HG02623 (cell line): ENCODE measurements around the gene CYP46A1.
A peak's percentile ranks its signal among the peaks of the same experiment; 100 is the strongest.

Experiments used
- ATAC-seq: cut with Tn5 transposase; IDR thresholded peaks from one replicate; pipeline ENCODE4 v1.9.1; 2021; ENCODE audit warnings: moderate library complexity; ENCODE audit not compliant: unreplicated experiment

CYP46A1 gene

DNA sequence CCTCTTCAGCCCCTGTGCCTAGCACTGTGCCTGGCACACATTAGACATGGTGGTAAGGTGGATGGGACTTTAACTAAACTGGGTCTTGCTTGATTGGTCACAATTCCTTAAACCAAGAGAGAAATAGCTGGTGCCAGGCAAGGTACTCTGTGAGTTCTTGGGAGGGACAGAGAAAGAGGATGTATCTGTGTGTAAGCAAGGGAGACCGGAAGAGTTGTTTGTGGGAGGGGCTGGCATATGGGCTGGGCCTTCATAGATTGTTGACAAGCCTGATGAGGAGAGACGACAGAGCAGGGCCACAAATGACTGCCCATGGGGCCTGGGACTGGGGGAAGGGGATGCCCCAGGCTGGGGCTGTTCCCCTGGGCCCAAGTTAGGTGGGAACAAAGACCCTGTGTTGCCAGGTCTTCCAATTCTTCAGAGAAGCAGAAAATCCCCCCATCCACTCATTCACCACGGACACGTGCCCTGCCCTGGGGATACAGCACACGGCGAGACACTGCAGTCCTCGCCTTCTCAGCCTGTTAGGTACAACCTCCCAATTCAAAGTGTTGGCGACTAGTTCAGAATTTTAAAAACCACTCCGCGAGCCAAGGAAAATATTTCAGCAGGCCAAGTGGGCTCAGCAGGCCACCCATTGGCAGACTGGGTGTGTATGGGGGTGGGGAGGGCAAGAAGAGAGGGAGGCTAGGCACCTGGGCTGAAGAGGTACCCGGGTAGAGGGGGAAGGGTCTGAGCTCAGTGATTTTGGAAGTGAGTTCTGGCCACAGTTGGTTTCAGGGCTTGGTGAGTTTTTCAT, 11.4 kb upstream of the CYP46A1 start:
- no peak for ATAC-seq

- no peak for ATAC-seq
These were observed 10.6 kb upstream of the CYP46A1 start for GRCh38 chr14:99673305-99674063.

DNA sequence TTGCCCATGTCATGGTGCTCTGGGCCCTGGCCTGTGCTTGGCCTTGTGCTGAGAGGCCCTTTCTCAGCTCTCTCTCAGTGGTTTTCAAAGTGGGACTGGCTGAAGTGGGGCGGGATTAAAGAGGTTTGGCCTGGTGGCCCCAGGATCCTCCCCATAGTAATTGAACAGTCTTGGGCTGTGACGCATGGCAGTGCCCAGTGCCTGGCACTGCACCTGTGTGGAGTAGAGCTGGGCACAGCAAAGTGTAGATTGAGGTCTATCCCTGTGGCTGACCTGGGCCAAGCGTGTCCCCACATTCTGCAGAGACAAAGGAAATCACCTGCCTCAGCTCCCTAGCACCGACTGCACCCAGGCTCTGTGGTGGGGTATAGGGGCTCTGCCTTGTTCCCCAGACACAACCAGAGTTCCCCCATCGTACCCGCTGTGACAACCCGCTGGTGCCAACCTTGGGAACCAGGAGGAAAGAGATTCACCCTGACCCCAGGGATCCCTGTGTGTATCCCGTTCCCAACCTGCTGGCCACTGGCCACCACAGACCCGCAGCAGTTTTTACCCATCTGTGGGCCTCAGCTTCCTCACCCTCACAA, 9.9 kb upstream of the CYP46A1 start:
- ATAC-seq = no peak

- ATAC-seq = no peak
These were observed 9.2 kb upstream of the CYP46A1 start for GRCh38 chr14:99674776-99675381.

- no peak for ATAC-seq
These were observed 8.7 kb upstream of the CYP46A1 start for GRCh38 chr14:99675382-99675835.

DNA sequence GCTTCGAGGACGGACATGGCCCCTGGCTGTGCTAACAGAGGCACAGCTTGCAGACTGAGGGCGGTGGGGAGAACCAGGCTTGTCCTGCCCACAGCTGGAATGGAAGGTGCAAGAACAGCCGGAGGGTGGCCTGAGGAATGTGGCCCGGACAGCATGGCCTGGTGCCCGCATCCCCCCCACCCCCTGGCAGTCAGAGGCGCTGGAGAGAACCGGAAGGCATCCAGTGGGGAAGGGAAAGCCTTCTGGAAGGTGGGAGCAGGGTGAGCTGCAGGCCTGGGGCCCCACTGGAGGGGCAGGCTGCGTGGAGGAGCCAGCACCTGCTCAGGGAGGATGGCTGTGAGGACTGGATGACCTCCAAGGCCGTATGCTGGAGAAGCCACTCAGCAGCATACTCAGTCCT, 8.1 kb upstream of the CYP46A1 start:
- no peak for ATAC-seq

DNA sequence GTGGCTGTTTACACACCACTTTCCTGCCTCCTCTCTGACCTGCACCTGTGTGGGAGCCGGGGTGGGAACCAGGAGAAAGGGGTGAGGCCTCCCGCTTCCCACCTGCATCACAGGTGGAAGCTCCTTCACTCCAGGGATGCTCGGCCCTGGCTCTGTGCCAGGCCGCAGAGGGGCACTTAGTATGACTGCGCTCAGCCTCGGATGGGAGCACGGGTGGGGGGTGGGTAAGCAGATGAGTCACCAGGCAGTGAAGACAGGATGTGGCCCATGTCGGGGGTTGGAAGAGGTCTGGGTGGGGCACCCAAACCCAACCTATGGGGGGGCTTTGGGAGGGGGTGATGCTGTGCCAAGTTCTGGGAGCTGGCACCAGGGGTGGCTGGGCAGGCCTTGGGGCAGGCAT, 7.4 kb upstream of the CYP46A1 start:
- no peak for ATAC-seq

DNA sequence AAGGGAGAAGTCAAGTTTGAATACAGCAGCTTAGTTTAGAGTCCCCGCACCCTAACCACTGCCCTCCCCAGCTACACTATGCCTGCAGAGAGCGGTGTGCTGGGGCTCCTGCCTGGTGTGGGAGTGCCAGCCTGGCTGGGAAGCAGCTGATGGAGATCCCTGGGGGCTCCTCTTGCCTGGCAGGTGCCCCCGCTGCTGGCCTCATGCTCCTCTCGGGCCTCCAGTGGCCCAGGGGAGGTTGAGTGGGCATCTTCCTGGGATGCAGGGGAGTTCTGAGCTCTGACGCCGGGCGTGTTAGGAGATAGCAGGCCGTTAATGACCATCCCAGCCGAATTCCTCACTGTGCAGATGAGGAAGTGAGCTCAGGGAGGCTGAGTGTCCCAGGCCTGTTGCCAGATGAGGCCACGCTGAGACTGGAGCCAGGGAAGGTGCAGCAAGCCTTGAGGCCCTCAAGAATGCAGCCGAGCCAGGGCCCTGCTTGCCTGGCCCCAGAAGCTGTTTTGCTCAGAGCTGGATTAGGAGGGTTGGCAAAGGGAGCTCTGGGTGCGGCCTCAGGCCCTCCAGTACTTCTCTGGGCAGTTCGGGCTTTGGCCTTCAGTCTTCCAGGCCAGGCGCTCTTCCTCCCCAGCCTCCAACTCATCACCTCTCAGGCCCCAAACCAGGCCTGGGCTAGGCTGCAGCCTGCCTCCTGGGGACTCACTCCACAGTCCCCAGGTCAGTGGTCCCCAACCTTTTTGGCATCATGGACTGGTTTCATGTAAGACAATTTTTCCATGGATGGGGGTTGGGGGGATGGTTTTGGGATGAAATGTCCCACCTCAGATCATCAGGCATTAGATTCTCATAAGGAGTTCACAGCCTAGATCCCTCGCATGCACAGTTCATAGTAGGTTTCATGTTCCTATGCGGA, 6.6 kb upstream of the CYP46A1 start:
- no peak for ATAC-seq

- no peak for ATAC-seq
These were observed 5.9 kb upstream of the CYP46A1 start for GRCh38 chr14:99678198-99678597.

DNA sequence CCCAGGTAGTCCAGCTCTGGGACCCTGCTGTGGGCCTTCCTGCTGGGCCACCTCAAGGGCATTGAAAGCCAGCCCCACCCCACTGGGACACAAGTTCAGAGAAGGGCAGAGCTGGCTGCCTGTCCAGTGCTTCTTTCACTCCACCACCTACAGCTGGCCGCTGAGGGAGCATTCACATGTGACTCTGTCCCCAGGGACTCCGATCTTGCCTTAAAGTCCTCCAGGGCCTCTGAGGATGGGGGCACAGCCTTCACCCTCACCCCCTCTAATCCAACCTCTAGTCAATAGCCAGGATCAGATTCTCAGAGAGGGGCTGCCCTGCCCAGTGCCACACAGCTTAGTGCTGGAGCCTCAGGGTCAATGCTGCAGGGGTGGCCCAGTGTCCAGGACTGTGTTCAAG, 5.0 kb upstream of the CYP46A1 start:
- ATAC-seq = no peak

GRCh38 chr14:99679543-99679942, 4.6 kb upstream of the CYP46A1 start:
- no peak for ATAC-seq

DNA sequence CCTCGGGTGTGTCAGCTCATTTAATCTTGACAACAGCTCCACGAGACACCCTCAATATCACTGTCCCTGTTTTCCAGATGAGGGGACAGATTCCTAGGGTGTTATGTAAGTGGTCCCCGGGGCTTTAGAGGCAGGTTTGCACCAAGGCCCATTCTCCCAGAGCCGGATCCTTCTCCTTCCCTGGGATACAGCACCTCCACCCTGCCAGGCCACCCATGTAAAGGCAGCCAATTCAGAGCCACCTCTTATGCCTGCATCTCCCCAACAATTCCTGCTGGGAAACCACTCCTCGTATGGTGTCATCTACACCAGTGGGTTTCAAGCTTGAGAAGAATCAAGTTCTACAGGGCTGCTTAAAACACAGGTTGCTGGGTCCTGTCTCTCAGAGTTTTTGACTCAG, 4.1 kb upstream of the CYP46A1 start:
- no peak for ATAC-seq

DNA sequence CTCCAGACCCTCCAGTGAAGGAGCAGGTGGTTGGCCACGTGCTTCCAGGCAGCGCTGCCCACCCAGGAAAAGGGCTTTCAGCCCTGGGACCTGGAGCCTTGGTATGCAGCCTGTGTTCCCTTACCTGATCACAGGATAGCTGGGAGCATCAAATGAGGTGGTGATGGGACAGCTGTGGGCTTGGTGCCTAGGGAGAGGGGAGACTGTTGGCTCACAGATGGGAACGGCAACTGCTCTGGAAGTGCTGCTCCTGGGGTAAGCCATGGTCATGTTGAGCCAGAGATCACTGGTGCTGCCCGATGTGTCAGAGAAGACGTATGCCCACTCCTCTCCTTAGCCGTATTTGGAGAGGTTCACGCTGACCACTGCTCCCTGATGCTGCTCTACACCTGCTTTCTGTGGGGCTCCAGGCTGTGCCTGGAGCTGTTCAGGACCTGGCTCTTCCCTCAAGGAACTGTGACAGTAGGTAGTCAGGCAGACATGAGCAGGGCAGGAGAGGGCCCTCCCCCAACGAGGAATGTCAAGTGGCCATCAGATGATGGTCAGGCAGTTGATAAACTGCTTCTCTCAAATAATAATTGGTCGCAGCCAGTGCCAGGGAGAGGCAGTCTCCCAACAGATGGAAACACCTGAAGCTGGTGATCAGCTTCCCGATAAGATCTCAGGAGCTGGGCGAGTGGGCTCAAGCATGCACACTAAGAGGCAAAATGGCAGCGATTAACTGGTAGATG, 2.8 kb upstream of the CYP46A1 start:
- no peak for ATAC-seq

- no peak for ATAC-seq
These were observed 2.3 kb upstream of the CYP46A1 start for GRCh38 chr14:99681832-99682148.

DNA sequence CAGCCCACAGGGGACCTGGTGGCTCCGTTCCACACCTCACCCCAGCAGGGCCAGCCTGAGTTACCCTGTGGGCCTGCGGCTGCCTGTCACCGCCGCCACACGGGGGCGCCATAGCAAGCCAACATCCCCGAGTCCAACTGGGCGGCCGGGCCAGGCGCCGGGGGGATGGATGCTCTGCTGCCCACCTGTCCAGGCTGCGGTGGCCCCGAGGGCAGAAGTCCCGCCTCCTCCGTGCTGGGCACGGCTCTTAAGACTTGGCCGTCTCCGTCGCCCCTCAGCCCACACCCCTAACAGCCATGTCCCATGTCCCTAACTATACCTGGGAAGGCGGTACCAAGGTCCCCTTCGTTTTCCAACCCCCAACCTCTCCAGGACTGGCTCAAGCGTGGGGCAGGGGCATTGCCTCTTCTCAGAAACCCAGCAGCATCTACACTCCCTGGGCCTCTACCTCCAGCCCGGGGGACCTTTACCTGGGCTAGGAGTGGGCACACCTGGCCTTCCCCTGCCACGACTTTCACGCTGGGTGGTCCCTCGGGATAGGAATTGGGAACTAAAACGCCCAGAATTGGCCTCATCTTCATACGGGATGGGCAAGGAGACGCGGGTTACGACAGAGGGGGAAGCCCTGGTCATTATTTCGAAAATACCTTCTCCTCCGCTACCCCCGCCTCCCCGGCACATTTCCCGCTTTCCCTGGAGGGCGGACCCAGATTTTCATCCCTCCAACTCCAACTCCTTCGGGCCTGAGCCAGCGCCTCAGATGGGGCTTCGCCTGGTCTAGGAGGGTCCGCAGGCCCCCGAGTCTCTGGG, 1.1 kb upstream of the CYP46A1 start:
- ATAC-seq = no peak

GRCh38 chr14:99684410-99684934, 374 bp downstream of the CYP46A1 start:
- peak; percentile 19 for ATAC-seq

DNA sequence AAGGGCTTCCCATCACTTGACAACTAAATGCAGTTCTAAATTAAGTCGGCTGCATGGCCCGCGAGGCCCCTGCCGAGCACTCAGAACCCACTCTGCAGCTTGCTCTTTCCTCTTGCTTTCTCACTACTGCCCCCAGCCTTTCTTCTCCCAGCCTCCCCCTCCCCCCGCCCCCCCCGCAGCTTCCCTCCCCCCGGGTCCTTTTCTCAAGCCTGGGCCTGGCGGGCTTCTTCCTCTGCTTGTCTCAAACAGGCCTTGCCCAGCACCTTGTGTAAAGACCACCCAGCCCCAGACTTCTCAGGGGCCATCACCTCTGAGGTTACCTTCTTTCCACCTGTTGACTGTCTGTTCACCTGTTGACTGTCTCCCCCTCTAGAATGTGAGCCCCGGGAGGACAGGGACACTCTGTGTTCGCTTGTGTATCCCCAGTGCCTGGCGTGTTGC, 1.1 kb downstream of the CYP46A1 start:
- ATAC-seq = no peak

DNA sequence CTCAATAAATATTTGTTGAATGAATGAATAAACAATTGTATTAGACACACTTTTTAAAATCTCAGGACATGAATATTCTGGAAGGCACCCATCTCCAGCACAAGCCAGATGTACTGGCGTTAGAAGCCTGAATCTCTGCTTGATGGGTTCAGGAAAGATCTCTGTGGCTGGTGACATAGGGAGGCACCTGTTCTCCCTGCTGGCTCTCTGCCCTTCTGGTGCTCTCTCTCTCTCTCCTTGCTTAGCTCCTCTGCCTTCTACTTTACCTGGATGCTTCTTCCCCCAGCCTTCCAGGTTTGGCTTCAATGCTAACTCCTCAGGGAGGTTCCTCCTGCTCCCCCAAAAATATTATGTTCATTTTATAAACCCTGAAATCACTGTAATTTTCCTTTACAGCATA, 1.5 kb downstream of the CYP46A1 start:
- ATAC-seq = no peak
